Measurements from ENCODE around the gene HKDC1. TPM values are rescaled to one million over a fixed set of nuclear protein-coding genes. Genes with fewer than 3 reads are reported as not detected.
"Not testable (repeated sequence)": the region's sequence is repeated elsewhere in the genome, so short reads cannot be mapped to it uniquely, and the experiment has no call there.

HKDC1 gene
- total and polyA plus RNA-seq, 8 donors, result 3.7 to 11.1 (median 7.3) TPM

- H3K36me3 ChIP-seq, result no peaks in the 10 kb centered on the region
- 91 to 100% methylated on average over 1 of the region's 1 CpG for WGBS, 2 donors
- H3K4me3 ChIP-seq, result no peak overlapping the region
- DNase-seq (no peak), FAIRE-seq (no peak), ATAC-seq (no peak)
- TF ChIP-seq CTCF (IDR thresholded peaks at IDR 0.05), result no peak
- no peak overlapping the region for H3K27ac ChIP-seq
- no peaks in the 10 kb centered on the region for H3K9me3 ChIP-seq
- no peaks in the 10 kb centered on the region for H3K27me3 ChIP-seq
- H3K4me1 ChIP-seq, result no peaks in the 10 kb centered on the region
- intact Hi-C loops (cut with DNase I), result no loop called here
These were observed 55.3 kb downstream of the HKDC1 start for GRCh38 chr10:69275444-69275843.

GRCh38 chr10:69276503-69276902 lies 56.4 kb downstream of the HKDC1 start:
- TF ChIP-seq CTCF (IDR thresholded peaks at IDR 0.05), result no peak
- no peak for FAIRE-seq

GRCh38 chr10:69278446-69278963 lies 58.4 kb downstream of the HKDC1 start, which contains the start of gene HK1:
HK1 (plus strand) TSS chr10:69278496.
- intact Hi-C loops (cut with DNase I), result no loop called here
- H3K4me1 ChIP-seq, result no peaks in the 10 kb centered on the region
- no peaks in the 10 kb centered on the region for H3K9me3 ChIP-seq
- FAIRE-seq, result no peak
- H3K4me3 ChIP-seq, result no peak within 1 kb of the TSS
- WGBS, 2 donors, result 44 to 49% methylated on average over 11 of the region's 11 CpGs
- peak in 1 of 6 donors; percentile 11 for DNase-seq
- H3K36me3 ChIP-seq, result no peaks in the 10 kb centered on the region
- no peak for TF ChIP-seq CTCF (IDR thresholded peaks at IDR 0.05)
- H3K27ac ChIP-seq, result peak within 1 kb of the TSS in 2 of 4 donors; percentile 16 to 33
- ATAC-seq, result peak in 2 of 4 donors; percentile 56 to 69
- no peaks in the 10 kb centered on the region for H3K27me3 ChIP-seq

More at GRCh38 chr10:69276503-69276902, 56.4 kb downstream of the HKDC1 start:
- DNase-seq (no peak), ATAC-seq (no peak)
- intact Hi-C loops (cut with DNase I), result no loop called here
- Histone ChIP-seq H3K27ac (no peak overlapping the region), H3K4me3 (no peak overlapping the region), H3K36me3 (no peaks in the 10 kb centered on the region), H3K9me3 (no peaks in the 10 kb centered on the region), H3K4me1 (no peaks in the 10 kb centered on the region), H3K27me3 (no peaks in the 10 kb centered on the region)
- 86 to 91% methylated on average over 6 of the region's 6 CpGs for WGBS, 2 donors

GRCh38 chr10:69279110-69279509 lies 59.0 kb downstream of the HKDC1 start:
- H3K4me1 ChIP-seq, result no peaks in the 10 kb centered on the region
- H3K27me3 ChIP-seq, result no peaks in the 10 kb centered on the region
- no peak overlapping the region for H3K27ac ChIP-seq
- WGBS, 2 donors, result 77 to 80% methylated on average over 2 of the region's 2 CpGs
- H3K9me3 ChIP-seq, result no peaks in the 10 kb centered on the region
- no peak for DNase-seq
- no peak overlapping the region for H3K4me3 ChIP-seq
- ATAC-seq, result peak in 2 of 4 donors; percentile 20 to 60
- TF ChIP-seq CTCF (IDR thresholded peaks at IDR 0.05), result no peak
- FAIRE-seq, result no peak
- intact Hi-C loops (cut with DNase I), result no loop called here
- no peaks in the 10 kb centered on the region for H3K36me3 ChIP-seq

GRCh38 chr10:69281507-69282413 lies 61.6 kb downstream of the HKDC1 start:
- H3K4me1 ChIP-seq, result no peaks in the 10 kb centered on the region
- H3K36me3 ChIP-seq, result no peaks in the 10 kb centered on the region
- no peak overlapping the region for H3K27ac ChIP-seq
- intact Hi-C loops (cut with DNase I), result no loop called here
- no peak for ATAC-seq
- H3K9me3 ChIP-seq, result no peaks in the 10 kb centered on the region
- H3K4me3 ChIP-seq, result no peak overlapping the region
- WGBS, 2 donors, result 83 to 86% methylated on average over 8 of the region's 8 CpGs
- TF ChIP-seq CTCF (IDR thresholded peaks at IDR 0.05), result no peak
- no peaks in the 10 kb centered on the region for H3K27me3 ChIP-seq
- FAIRE-seq, result no peak
- DNase-seq, result no peak

GRCh38 chr10:69284402-69284801 lies 64.3 kb downstream of the HKDC1 start:
- H3K27me3 ChIP-seq; H3K27ac ChIP-seq; H3K4me1 ChIP-seq; H3K4me3 ChIP-seq; intact Hi-C loops (cut with DNase I); H3K9me3 ChIP-seq; H3K36me3 ChIP-seq; ATAC-seq; FAIRE-seq; DNase-seq: not testable (repeated sequence)
- 80 to 88% methylated on average over 6 of the region's 6 CpGs for WGBS, 2 donors
